Osteoblast (primary cell): ENCODE data around the gene DMRTC1B. TPM values are rescaled to one million over a fixed set of nuclear protein-coding genes. Genes with fewer than 3 reads are reported as not detected.
"Not testable (repeated sequence)": the region's sequence is repeated elsewhere in the genome, so short reads cannot be mapped to it uniquely, and the experiment has no call there.

Experiments used
- DNase-seq: peaks from one replicate; pipeline ENCODE4 v3.0.0; 2011; ENCODE audit warnings: low spot score, mixed read lengths; ENCODE audit not compliant: insufficient read length; ENCODE audit errors: missing footprints
- H2AFZ ChIP-seq: 2 replicates; pipeline ENCODE4 v1.6.0; 2011; ENCODE audit warnings: mild to moderate bottlenecking, low read length
- H3K27ac ChIP-seq: 2 replicates; pipeline ENCODE4 v1.5.1; 2011; ENCODE audit warnings: mild to moderate bottlenecking, low read depth, low read length, moderate library complexity
- H3K27me3 ChIP-seq: 2 replicates; pipeline ENCODE4 v1.6.0; 2012; ENCODE audit warnings: mild to moderate bottlenecking, control low read depth, inconsistent platforms, low read length, moderate library complexity; ENCODE audit not compliant: insufficient read depth
- H3K36me3 ChIP-seq: 2 replicates; pipeline ENCODE4 v1.5.1; 2011; ENCODE audit warnings: mild to moderate bottlenecking, low read length, control low read depth, moderate library complexity; ENCODE audit not compliant: insufficient read depth
- H3K4me1 ChIP-seq: 2 replicates; pipeline ENCODE4 v1.5.1; 2011; ENCODE audit warnings: mild to moderate bottlenecking, low read length, control low read depth, moderate library complexity; ENCODE audit not compliant: insufficient read depth
- H3K4me2 ChIP-seq: 2 replicates; pipeline ENCODE4 v1.6.0; 2011; ENCODE audit warnings: mild to moderate bottlenecking, low read length; ENCODE audit not compliant: insufficient read depth
- H3K4me3 ChIP-seq: fragments of 200-600 bp; sonication (generic); 3 replicates; pipeline ENCODE4 v1.5.1; 2012; ENCODE audit warnings: mild to moderate bottlenecking, low read length, inconsistent platforms; ENCODE audit not compliant: insufficient read depth
- H3K79me2 ChIP-seq: 2 replicates; pipeline ENCODE4 v1.6.0; 2012; ENCODE audit warnings: mild to moderate bottlenecking, low read length, control low read depth, inconsistent platforms; ENCODE audit not compliant: insufficient read depth
- H3K9me3 ChIP-seq: 2 replicates; pipeline ENCODE4 v1.5.1; 2011; ENCODE audit warnings: low read depth, low read length, control low read depth
- H4K20me1 ChIP-seq: 2 replicates; pipeline ENCODE4 v1.6.0; 2012; ENCODE audit warnings: mild to moderate bottlenecking, low read length, control low read depth; ENCODE audit not compliant: insufficient read depth
- total RNA-seq: library from RNA; depleted of rRNA; stranded (reverse); fragments of >200 nt; gene quantifications from 2 replicates; pipeline ENCODE4 v1.2.3, GENCODE V29; 2012

Gene DMRTC1B
- total RNA-seq, 1 donor, result not detected

- not testable (repeated sequence) for DNase-seq, H3K27me3 ChIP-seq, H3K79me2 ChIP-seq, H3K4me2 ChIP-seq, H2AFZ ChIP-seq, H3K4me3 ChIP-seq, H3K9me3 ChIP-seq, H3K27ac ChIP-seq, H4K20me1 ChIP-seq, H3K36me3 ChIP-seq, H3K4me1 ChIP-seq
Measured at GRCh38 chrX:72777467-72777790, 739 bp downstream of the DMRTC1B start.

- H3K4me3 ChIP-seq, H3K36me3 ChIP-seq, H3K9me3 ChIP-seq, DNase-seq, H2AFZ ChIP-seq, H3K27ac ChIP-seq, H4K20me1 ChIP-seq, H3K27me3 ChIP-seq, H3K4me2 ChIP-seq, H3K79me2 ChIP-seq, H3K4me1 ChIP-seq: not testable (repeated sequence)
Measured at GRCh38 chrX:72778146-72778545, 1.5 kb downstream of the DMRTC1B start.

- H4K20me1 ChIP-seq, H3K79me2 ChIP-seq, H2AFZ ChIP-seq, H3K9me3 ChIP-seq, H3K27me3 ChIP-seq, DNase-seq, H3K4me3 ChIP-seq, H3K4me1 ChIP-seq, H3K36me3 ChIP-seq, H3K4me2 ChIP-seq, H3K27ac ChIP-seq: not testable (repeated sequence)
Measured at GRCh38 chrX:72782560-72782959, 5.9 kb downstream of the DMRTC1B start, which contains the start of gene FAM236B. FAM236B (minus strand) TSS chrX:72782660; CDS start chrX:72782560, 100 bp downstream.

- H3K27ac ChIP-seq, H3K9me3 ChIP-seq, H3K4me2 ChIP-seq, H2AFZ ChIP-seq, H3K4me1 ChIP-seq, H3K79me2 ChIP-seq, H4K20me1 ChIP-seq, H3K36me3 ChIP-seq, DNase-seq, H3K4me3 ChIP-seq, H3K27me3 ChIP-seq: not testable (repeated sequence)
Measured at GRCh38 chrX:72783365-72783936, 6.8 kb downstream of the DMRTC1B start.

DNA sequence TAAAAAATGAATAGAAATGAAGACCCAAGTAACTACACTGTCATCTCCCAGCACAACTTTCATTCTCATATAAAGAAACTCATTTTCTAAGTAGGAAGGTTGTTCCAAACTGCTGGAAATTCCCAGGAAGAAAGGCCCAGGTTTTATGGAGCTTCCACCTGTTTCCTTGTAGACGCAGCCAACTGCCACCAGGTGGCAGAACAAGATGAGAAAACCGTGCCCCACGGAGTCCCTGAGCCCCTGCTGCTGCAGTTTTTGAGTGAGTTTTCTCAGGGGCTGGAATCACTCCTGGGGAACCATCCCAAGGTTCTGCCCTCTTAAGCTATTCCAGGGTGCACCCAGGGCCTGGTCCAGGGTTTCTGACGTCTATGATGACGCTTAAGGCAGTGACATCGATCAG, 7.3 kb downstream of the DMRTC1B start:
- H3K27me3 ChIP-seq, H3K4me3 ChIP-seq, H4K20me1 ChIP-seq, H3K27ac ChIP-seq, H3K4me2 ChIP-seq, H3K79me2 ChIP-seq, H3K36me3 ChIP-seq, H3K9me3 ChIP-seq, H2AFZ ChIP-seq, H3K4me1 ChIP-seq, DNase-seq: not testable (repeated sequence)

- H3K9me3 ChIP-seq, H3K4me2 ChIP-seq, H3K27me3 ChIP-seq, H3K4me3 ChIP-seq, H3K79me2 ChIP-seq, H3K27ac ChIP-seq, H2AFZ ChIP-seq, H4K20me1 ChIP-seq, H3K36me3 ChIP-seq, DNase-seq, H3K4me1 ChIP-seq: not testable (repeated sequence)
Measured at GRCh38 chrX:72788142-72788541, 11.5 kb downstream of the DMRTC1B start.

- H3K4me2 ChIP-seq, H3K9me3 ChIP-seq, DNase-seq, H3K36me3 ChIP-seq, H3K27me3 ChIP-seq, H3K79me2 ChIP-seq, H2AFZ ChIP-seq, H3K27ac ChIP-seq, H3K4me3 ChIP-seq, H4K20me1 ChIP-seq, H3K4me1 ChIP-seq: not testable (repeated sequence)
Measured at GRCh38 chrX:72790390-72790789, 13.7 kb downstream of the DMRTC1B start.

DNA sequence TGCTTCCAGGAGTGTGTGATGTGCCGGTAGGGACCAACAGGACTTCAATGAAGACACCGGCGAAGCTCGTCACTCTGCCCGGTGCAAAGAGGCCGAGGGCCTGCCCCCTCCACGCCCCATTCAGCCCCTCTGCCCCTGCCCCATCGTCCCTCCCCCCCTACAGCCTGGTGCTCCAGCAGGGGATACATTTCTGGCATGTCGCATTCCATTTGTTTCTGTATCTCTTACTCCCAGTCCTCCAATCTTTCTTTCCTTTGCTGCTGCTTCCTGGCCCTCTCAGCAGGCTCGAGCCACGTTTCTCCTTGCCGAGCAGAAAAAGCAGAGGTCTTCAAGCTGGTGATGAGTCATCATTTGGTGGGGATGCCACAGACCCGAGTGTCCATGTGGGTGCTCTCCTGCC, 31.4 kb downstream of the DMRTC1B start, which contains the start of gene FAM236D:
TSS of gene FAM236D (minus strand) at position 101 of the 400 bp plus-strand sequence. CDS start at position 1, 100 bp downstream.
- H3K27me3 ChIP-seq, H2AFZ ChIP-seq, DNase-seq, H3K4me3 ChIP-seq, H3K9me3 ChIP-seq, H3K4me1 ChIP-seq, H4K20me1 ChIP-seq, H3K36me3 ChIP-seq, H3K4me2 ChIP-seq, H3K79me2 ChIP-seq, H3K27ac ChIP-seq: not testable (repeated sequence)

GRCh38 chrX:72830701-72831100, 54.0 kb downstream of the DMRTC1B start:
- H3K4me2 ChIP-seq, H4K20me1 ChIP-seq, H3K4me1 ChIP-seq, DNase-seq, H3K27ac ChIP-seq, H3K9me3 ChIP-seq, H2AFZ ChIP-seq, H3K36me3 ChIP-seq, H3K79me2 ChIP-seq, H3K4me3 ChIP-seq, H3K27me3 ChIP-seq: not testable (repeated sequence)
